Activated CD4-positive, alpha-beta T cell treated with anti-CD3 and anti-CD28 coated beads, Interleukin-2, Interleukin-4, amounts not matched to agents 100 ng/mL and 50 ng/mL, durations not matched to agents 16 hours and 8 hours (primary cell): Measurements from ENCODE around the gene ACVR1.
A peak's percentile ranks its signal among the peaks of the same experiment; 100 is the strongest.
"Not testable (repeated sequence)": the region's sequence is repeated elsewhere in the genome, so short reads cannot be mapped to it uniquely, and the experiment has no call there.

Experiments used
- DNase-seq: peaks from one replicate; pipeline ENCODE4 v3.0.0-alpha.2; 2020; ENCODE audit warnings: low spot score

Gene ACVR1

DNA sequence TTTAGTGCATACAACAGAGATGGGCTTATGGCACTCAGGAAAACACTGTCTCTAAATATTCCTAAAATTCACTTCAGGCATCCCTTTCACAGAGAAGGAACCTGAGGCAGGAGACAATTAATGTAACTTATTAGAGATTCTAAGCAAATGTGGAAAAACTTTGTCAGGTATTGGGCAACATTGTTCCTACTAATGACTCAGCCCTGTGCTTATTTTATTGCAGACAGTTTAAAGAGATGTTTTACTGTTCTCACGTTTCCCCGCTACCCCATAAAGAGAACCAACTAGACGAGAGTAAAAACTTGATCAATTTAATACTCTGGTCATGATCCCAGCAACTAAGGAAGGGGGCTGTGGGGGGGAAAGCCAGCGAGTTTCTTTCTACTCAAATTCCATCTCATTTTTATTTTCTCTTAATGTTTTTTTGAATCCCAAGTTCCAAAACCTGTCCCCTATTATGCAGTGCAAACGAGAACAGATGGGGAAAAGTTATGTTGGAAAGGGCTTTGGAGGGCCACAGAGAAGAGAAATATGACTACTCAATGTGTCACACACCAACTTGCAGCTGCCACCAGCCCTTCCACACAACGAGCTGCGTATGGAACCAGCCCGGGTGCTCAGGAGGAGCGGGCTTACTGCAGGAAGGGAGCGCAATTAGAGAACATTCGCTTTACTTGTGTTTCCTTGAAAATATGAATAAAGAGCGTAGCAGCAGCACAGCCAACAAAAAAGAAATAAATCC is 18.7 kb upstream of the ACVR1 start:
- DNase-seq, result no peak

DNA sequence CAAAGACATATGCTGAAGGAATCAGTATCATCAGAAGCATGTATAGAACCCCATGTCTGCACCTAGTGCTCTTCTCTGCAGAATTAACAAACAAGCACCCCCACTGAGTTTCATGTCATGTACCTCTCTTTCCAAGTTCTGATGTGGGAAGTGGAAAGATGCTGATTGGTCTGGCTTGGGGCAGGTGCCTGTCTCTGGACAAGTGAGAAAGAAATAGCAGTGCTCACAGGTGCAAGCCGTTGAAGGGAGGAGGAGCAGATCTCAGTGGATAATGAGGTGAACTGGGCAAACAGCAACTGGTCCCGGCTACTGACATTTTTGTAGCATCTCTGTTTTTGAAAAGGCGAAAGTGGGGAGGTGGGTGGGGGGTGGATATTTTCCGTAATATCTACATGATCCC is 17.5 kb upstream of the ACVR1 start:
- DNase-seq, result no peak

DNA sequence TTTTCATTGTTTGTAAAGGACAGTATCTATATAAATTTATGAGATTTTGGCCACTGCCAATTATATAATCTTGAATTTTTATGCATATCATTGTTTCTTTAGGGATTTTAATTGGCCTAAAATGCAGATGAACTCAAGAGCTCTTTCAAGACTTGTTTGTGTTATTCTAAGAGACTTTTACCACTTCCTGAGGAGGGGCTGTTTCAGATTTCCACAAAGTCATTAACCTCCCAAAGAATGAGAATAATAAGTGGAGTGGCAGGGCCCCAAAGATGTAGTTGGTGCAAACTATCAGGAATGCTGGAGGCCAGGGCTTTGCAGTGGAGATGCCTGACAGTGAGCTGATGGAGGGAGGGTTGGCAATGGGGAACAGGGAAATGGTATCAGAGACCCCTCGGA is 15.5 kb upstream of the ACVR1 start:
- DNase-seq, result no peak

DNA sequence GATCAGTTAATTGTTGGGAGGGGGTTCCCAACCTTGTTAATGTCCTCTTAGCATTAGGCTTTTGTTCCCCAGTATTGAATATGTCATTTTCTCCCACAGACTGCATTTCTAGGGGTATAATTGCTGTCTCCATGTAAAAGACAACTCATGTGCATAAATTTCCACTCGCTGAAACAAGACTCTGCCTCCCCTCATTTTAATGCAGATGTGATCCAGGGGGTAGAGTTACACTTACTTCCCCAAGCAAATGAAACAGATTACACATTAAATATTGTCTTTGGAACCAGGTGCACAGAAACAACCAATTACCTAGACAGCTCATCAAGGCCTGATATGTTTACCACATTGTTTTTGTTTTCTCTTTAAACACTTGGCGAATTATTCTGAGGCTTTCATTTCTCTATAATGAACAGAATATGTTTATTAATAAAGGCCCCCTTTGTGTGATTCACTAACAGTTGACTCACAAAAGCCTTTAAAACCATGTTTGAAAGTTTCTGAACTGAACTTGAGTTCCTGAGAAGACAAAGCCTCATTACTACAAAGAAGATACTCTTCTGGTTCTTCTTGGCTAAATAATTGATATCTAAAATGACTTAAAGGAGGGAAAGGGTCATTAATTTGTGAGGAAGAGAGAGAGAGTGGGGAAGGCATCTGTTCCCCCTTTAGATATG is 15.0 kb upstream of the ACVR1 start:
- DNase-seq, result no peak

DNA sequence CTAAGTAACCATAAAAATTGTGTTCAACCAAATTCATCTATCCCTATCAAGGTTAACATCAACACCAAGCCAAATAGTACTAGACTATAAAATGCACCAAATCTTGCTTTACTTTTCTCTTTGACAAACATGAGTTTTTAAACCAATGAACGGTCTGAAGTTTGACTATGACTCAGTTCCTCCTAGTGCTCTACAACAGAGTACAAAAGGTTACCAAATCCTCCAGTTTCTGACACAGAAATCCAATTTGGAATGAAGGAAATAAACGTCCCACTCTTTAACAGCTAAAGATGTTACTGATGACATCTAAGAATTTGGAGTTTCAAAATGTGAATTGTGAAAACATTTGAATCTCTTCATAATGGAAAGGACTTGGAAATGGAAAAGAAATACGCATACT is 11.8 kb upstream of the ACVR1 start:
- no peak for DNase-seq

DNA sequence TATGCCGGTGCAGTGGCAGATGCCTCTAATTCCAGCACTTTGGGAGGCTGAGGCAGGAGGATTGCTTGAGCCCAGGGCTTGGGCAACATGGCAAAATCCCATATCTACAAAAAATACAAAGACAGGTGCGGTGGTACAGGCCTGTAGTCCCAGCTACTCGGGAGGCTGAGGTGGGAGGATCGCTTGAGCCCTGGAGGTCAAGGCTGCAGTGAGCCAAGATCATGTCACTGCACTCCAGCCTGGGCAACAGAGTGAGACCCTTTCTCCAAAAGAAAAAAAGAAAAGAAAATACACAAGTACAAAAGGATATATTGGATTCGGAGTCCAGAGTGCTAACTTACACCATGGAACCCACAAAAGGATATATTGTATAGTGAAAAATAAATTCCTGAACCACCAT is 8.4 kb upstream of the ACVR1 start:
- DNase-seq, result not testable (repeated sequence)

DNA sequence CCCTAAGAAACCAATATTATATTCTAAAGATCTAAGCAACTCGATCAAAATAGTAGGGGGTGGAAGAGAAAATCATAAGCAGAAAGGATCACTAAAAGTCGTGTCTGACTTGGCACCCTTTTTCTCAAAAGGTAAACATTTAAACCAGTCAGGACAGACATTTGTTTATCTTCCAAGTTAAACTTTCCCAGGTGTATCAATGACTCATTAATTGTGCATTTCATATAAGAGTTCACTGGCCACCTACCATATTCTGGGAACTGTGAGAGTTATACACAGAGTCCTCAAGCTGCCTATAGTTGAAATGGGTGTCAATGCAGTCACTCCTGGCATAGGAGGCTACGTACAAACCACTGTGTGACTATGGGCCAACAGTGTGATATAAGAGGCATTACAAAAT is 4.8 kb upstream of the ACVR1 start:
- no peak for DNase-seq

DNA sequence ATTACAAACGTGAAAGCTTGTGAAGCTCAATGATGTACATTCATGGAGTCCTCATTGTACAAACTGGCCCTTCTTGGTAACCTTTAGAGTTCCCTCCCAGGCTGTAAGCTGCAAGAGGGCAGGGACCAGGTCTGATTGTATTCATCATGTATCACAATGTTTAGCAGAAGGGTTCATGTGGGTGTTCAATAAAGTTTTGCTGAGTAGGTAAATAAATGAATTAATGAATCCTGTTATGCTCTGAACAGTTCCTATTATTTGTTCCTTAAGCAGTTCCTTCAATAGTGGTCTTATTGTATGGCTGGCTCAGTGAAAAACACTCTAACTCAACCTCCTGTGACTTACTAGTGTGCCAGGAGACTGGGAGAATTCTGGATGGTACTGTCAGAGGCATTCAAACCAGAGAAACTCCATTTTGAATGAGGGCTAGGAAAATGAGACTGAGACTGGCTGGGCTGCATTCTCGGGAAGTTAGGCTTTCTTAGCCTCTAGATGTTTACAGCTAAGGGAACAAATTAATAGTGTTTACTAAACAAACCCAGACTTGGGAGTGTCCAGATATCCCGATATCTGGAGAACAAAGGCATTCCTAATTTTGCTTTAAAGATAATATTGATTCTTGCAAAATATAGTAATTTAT is 1.8 kb upstream of the ACVR1 start:
- no peak for DNase-seq

DNA sequence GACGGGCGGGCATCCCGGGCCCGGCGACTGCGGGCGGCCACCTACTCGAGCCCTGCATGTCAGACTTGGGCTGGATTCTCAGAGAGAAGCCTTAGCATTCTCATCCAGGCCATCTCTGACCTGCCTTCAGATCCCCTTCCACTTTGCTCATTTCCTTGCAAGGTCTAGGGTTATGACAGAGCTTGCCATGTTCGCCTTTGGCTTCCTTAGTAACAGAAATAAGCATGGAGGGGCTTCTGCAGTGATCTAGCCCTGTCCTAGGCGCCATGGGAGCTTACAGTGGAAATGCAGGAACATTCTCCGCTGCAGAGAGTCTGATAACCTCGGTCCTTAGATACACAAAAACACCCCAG is 632 bp upstream of the ACVR1 start:
- peak; percentile 17 for DNase-seq

DNA sequence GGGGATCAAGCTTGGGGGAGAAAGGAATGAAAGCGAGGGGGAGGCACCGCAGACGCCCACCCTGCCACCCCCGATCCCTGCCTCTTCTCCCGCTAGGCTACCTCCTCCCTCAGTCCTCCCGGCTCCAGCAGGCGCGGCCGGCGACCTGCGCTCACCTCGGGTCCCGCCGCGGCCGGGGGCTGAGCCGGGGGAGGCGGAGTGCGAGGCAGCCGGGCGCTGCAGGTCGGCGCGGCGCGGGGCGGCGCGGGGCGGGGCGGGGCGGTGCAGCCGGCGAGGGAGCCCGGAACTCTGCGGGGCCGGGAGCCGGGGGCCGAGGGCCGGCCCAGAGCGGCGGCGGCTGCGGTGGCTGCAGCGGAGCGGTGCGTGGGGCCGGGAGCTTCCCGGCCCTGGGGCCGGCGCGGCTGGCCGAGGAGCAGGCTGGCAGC is 477 bp downstream of the ACVR1 start:
- DNase-seq, result no peak

DNA sequence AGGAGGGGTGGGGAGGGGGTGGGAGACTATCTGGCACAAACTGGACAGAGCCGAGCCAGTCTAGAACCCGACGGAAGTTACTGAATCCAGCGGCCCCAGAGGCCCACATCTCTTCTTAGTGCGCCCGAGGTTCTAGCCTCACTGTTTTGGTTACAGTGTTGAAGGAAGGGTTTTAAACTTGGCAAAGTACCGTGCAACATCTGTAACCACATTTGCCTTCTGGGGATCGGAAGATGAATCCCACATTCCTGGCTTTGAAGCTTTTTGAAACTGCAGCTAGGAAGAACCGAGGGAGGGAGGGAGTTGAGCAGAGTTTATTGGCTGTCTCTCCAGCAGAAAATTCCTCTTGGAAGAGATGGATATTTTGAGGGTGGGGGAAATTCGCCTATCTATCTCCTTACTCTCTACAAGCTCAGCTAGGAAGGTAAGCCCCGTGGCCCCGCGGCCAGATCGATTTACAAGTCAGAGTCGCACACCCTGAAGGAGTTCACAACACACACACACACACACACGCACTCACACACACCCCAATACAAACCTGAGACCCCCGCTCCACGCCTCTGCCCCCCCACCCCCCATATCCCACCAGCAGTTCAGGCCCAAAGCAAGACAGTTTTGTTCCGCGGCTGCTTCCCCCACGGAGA is 1.0 kb downstream of the ACVR1 start:
- DNase-seq, result no peak

DNA sequence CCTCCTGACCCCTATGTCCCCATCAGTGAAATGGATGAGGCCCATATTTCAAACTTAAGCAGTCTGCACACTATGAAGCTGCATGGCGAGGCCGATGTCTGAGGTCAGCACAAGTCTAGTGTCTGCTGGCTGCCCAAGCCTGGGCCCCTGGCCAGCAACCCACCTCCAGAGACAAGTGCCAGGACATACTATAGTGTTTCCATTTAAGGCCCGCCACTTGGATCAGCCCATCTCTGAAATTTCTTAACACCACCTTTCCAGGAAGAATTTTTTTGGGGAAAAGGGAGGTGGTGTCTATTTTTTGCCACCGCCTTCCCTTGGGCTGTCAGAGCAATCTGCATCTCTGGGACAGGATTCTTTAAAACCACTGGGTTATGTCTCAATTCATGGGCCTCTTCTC is 1.8 kb downstream of the ACVR1 start:
- DNase-seq, result no peak

DNA sequence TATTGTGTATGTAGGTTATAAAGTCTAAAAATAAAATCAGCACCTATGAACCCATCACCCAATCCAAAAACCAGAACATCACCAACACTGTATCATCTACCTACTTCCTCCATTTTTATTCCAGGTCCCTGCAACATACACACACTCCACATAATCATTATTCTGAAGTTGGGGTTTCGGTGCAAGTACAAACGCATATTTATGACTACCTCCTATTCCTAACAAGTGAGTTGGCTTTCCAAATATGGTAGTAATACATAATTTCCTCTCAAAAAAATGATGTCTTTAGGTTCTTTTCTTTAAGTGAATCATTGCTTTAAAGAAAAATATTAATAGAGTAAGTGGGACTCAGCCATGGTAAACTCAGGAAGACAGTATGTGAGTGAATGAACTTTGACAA is 3.3 kb downstream of the ACVR1 start:
- DNase-seq, result no peak

DNA sequence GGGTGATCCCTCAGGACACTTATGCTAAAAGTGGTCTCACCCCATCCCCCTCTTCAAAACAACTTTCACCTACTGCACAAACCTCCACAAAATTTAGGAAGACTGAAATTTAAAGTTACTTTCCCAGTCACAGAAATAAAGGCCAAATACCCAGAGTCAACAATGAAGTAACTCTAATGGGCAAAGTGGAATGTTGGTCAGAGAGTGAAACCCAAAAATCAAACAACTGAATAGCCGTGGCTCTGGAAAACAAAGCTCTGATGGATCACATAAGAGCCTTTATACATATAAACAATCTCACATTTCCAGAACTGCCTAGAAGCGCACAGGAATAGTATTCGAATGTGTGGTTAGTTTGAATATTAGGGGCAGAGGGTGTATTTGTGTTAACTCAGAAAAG is 4.7 kb downstream of the ACVR1 start:
- DNase-seq, result no peak

DNA sequence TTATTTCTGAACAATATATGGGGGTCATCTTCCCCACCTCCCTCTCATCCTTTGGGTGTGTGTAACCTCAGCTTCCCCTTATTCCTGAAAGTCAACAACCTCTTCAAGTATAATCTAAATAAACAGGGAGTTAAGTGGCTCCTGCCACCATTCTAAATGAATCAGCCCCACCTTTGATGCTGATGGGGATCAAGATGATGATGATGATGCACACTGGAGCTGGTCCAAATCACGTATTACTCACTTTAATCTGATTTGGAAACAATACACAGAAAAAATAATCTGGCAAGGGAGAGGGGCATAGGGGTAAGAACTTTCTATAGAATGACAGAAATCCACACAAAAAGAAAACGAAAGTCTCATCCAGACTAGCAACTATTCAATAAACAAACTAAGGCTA is 7.1 kb downstream of the ACVR1 start:
- DNase-seq, result peak; percentile 22

DNA sequence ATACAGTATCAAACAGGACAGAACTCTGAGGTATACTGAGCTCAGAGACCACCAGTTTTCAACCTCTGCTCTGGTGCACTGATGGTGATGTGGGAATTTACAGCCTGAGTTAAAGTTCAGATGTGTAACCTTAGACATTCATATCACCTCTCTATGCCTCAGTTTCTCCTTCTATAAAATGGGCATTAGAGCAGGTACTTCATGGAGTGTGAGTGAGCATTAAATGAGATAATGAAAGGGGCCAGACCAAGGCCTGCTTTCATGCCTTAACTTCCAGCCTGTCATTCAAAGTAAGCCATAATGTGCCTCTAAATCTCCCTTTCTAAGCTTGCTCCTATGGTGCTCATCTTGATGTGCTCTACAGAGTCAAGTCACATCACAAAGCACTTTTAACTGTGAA is 8.4 kb downstream of the ACVR1 start:
- DNase-seq, result no peak

DNA sequence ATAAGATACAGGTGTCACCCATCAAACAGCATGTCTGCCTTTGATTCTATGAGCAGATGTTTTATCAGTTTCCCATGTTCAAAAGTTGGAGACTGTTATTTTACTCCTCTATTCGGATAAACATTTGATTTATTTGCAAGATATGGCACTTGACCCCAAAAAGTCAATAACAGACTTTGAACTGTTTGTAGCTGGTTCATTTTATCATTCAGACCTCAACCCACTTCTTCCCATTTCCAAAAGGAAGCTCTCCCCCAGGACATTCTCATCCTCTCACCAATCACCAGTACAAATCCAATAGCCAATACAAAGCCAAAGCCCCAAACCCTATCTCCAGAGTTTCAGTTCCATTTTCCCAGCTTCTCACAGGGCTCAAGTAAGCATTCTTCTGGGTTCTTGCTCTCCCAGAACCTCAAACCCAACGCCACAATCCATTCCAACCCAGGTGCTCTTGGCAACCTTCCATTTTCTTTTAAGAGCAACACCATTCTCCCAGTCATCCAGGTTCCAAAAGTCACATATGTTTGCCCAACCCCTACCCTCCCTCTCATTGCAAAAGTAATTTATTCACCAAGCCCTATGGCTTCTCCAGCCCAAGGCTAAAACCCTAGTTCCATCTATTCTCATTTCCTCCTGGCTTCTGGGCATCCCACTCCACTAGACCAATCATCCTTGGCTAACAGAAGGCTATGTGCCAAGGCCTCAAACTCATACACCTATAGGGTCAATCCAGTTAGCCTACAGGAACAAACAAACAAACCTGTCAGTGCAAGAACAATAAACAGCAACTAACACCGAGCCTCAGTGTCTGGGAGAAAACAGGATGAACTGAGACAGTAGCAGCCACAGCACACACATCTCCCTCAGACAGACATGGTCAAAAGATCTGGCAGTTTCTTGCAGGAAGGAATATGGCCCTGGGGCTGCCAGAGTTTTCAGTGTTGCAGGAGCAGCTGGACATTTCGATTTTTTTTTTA is 9.2 kb downstream of the ACVR1 start:
- DNase-seq, result no peak

DNA sequence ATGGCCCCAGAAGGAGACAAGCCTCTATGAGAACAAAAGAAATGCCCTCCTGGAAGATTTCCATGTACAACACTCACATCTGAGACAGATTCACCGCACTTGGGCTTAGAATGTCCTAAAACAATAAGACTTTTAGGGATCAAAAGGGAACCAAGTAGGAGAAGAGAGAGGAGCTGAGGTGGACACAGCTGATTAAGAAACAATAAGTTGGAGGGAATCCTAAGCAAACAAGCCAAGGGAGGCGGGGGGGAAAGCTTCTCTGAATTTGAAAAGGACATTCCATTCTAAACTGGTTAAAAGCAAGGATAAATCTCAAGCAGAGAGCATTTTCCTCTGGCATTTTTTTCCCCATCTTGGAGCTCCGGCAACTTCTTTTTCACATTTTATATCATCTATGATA is 9.9 kb downstream of the ACVR1 start:
- DNase-seq, result no peak

DNA sequence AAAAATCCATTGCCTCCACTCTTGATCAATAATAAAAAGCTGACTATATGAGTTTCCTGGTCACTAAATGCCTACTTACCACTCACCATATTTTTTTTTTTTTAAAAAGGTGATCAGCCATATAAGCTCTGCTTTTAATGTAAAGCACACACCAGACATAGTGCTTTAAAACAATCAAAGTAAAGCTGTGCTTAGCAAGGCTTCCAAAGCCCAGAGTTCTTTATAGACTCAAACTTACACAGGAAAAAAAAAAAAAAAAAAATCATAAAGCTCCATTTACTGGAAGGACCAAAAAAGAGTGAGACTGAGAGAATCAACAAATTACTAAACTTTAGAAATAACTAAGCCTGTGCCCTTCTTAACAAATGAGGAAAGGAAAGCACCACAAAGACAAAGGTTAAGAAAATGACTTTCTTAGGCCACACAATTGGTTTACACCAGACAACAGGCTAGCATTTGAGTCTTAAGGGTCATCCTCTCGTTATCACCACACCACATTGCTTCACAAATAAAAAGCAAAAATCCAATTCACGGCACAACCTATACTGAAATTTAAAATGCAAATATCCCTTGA is 11.2 kb downstream of the ACVR1 start:
- DNase-seq, result peak; percentile 62

DNA sequence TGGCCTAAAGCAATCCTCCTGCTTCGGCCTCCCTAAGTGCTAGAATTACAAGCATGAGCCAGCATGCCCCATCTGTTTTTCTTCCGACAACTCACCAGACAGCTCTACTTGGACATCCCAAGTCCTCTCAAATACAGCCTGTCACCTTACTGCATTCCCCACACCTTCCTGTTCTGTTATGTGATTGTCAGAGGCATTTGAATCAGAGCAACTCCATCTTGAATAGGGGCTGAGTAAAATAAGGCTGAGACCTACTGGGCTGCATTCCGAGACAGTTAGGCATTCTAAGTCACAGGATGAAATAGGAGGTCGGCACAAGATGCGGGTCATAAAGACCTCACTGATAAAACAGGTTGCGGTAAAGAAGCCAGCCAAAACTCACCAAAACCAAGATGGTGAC is 17.3 kb downstream of the ACVR1 start:
- no peak for DNase-seq

DNA sequence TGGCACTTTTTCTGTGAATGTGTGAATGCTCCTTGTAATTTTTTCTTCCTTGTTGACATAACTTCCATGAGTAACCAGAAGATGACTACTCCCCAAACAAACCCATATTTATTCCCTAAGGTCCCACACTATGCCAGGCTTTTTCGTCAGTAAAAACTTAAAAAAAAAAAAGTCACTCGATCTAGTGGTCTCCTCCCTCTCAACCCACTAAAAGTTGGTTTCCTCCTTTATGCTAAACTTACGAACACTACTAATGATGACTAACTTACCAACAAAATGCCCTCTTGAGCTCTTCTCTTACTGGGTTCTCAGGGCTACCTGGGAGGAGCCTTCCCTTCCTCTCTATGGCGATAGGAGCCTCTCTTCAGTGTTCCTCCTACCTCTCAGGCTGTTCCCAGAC is 18.2 kb downstream of the ACVR1 start:
- DNase-seq, result no peak

DNA sequence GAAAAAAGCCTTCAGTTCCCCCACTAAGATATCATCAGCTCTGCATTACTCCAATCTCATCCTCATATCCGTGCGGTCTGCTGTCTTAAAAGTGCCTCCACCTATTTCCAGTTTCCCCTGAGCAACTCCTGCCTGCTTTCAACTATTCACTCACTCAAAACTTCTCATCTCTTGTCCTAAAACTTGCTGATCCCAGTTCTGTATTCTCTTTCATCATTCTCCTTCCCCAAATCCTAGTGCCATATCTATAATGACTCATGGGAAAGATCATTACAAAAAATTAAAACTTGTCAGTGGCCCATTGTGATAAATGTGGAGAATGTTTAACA is 20.0 kb downstream of the ACVR1 start:
- DNase-seq, result no peak
